Islet of Langerhans (tissue), 1 donor: ENCODE measurements around the gene ZXDC.
A peak's percentile ranks its signal among the peaks of the same experiment; 100 is the strongest.

Source experiments
- FAIRE-seq: peaks from one replicate; lab custom pipeline; 2011; peaks lifted over from hg19 to GRCh38; lab: Jason Lieb, UNC

The ZXDC gene

GRCh38 chr3:126473292-126474168, 2.2 kb downstream of the ZXDC start:
- no peak for FAIRE-seq

- no peak for FAIRE-seq
Observed at GRCh38 chr3:126472277-126473006, 3.2 kb downstream of the ZXDC start.

GRCh38 chr3:126469479-126469878, 6.2 kb downstream of the ZXDC start:
- no peak for FAIRE-seq

GRCh38 chr3:126468028-126468891, 7.4 kb downstream of the ZXDC start:
- no peak for FAIRE-seq

- no peak for FAIRE-seq
Observed at GRCh38 chr3:126467611-126467955, 8.1 kb downstream of the ZXDC start.

GRCh38 chr3:126466886-126467610, 8.6 kb downstream of the ZXDC start:
- no peak for FAIRE-seq

- FAIRE-seq, result no peak
Observed at GRCh38 chr3:126465928-126466544, 9.7 kb downstream of the ZXDC start.

GRCh38 chr3:126464997-126465396, 10.7 kb downstream of the ZXDC start:
- no peak for FAIRE-seq

- FAIRE-seq, result no peak
Observed at GRCh38 chr3:126464494-126464893, 11.2 kb downstream of the ZXDC start.

GRCh38 chr3:126464093-126464492, 11.6 kb downstream of the ZXDC start:
- peak; percentile 9 for FAIRE-seq

GRCh38 chr3:126463521-126463920, 12.2 kb downstream of the ZXDC start:
- peak; percentile 21 for FAIRE-seq

GRCh38 chr3:126461450-126462070, 14.1 kb downstream of the ZXDC start:
- no peak for FAIRE-seq

GRCh38 chr3:126460381-126460780, 15.3 kb downstream of the ZXDC start:
- no peak for FAIRE-seq

- FAIRE-seq, result no peak
Observed at GRCh38 chr3:126459763-126460127, 15.9 kb downstream of the ZXDC start.

GRCh38 chr3:126459111-126459762, 16.5 kb downstream of the ZXDC start:
- FAIRE-seq, result no peak

- no peak for FAIRE-seq
Observed at GRCh38 chr3:126456766-126457388, 18.8 kb downstream of the ZXDC start.

- no peak for FAIRE-seq
Observed at GRCh38 chr3:126456211-126456610, 19.5 kb downstream of the ZXDC start.

- no peak for FAIRE-seq
Observed at GRCh38 chr3:126454437-126455198, 21.1 kb downstream of the ZXDC start.

GRCh38 chr3:126454025-126454424, 21.7 kb downstream of the ZXDC start:
- peak; percentile 73 for FAIRE-seq
